Gastroesophageal sphincter (tissue), 4 donors: ENCODE results near the gene MYG1. TPM values are rescaled to one million over a fixed set of nuclear protein-coding genes. Genes with fewer than 3 reads are reported as not detected.
A peak's percentile ranks its signal among the peaks of the same experiment; 100 is the strongest.

Source experiments
- ATAC-seq: fragments of 150-250 bp; one replicate; pipeline ENCODE4 v1.9.1; 2016; ENCODE audit warnings: mild to moderate bottlenecking, moderate library complexity
- H3K27ac ChIP-seq, 4 donors: fragments of 200-600 bp; sonication (generic) in 3 of 4; 1 replicate in 3 of 4; 2 replicates in 1 of 4; pipeline ENCODE4 v1.5.1; 2016 to 2019
- H3K27me3 ChIP-seq: fragments of 200-600 bp; sonication (generic); one replicate; pipeline ENCODE4 v1.5.1; 2019
- H3K36me3 ChIP-seq, 2 donors: fragments of 200-600 bp; sonication (generic); one replicate each; pipeline ENCODE4 v1.5.1; 2019; ENCODE audit warnings: control low read depth in 1 of 2
- H3K4me1 ChIP-seq, 3 donors: fragments of 200-600 bp; sonication (generic); 1 replicate in 2 of 3; 2 replicates in 1 of 3; pipeline ENCODE4 v1.5.1; 2016 to 2019; ENCODE audit warnings: control low read depth in 2 of 3
- H3K4me3 ChIP-seq, 2 donors: fragments of 200-600 bp; sonication (generic); one replicate each; pipeline ENCODE4 v1.5.1; 2019; ENCODE audit warnings: mild to moderate bottlenecking in 1 of 2, moderate library complexity in 1 of 2
- H3K9me3 ChIP-seq, 3 donors: fragments of 200-600 bp; sonication (generic); one replicate each; pipeline ENCODE4 v1.5.1; 2017 to 2019; ENCODE audit warnings: control low read depth in 2 of 3
- EP300 ChIP-seq: sonication (generic); formaldehyde crosslinking; IDR thresholded peaks from one replicate; pipeline ENCODE4 v1.6.1; 2017; ENCODE audit warnings: antibody characterized with exemption, mild to moderate bottlenecking
- POLR2A ChIP-seq, 2 donors: fragments of 450-650 bp; IDR thresholded peaks; one replicate each; pipeline ENCODE4 v1.6.1; 2017; ENCODE audit warnings: antibody characterized with exemption in 2 of 2, mild to moderate bottlenecking in 2 of 2, moderate library complexity in 1 of 2
- POLR2AphosphoS5 ChIP-seq: sonication (generic); formaldehyde crosslinking; IDR thresholded peaks from one replicate; pipeline ENCODE4 v1.6.1; 2017; ENCODE audit warnings: antibody characterized with exemption
- WGBS, 2 donors: methylation state at CpG; one replicate each; pipeline ENCODE4 v1.1.5; 2018; ENCODE audit warnings: low coverage in 1 of 2; 5-methylcytosine and 5-hydroxymethylcytosine counted together
- total RNA-seq, 4 donors: library from RNA; depleted of rRNA; stranded (reverse); fragments of >200 nt; gene quantifications; one replicate each; pipeline ENCODE4 v1.1.0, GENCODE V29; 2016
- TF ChIP-seq, protein P1 (sequence below), 4 experiments: fragments of 200-600 bp in 2 of 4; fragments of 450-650 bp in 2 of 4; sonication (generic) in 1 of 4; IDR thresholded peaks; one replicate each; pipeline ENCODE4 v1.5.1; 2017 to 2019; ENCODE audit warnings: antibody characterized with exemption in 4 of 4, mild to moderate bottlenecking in 2 of 4, moderate library complexity in 2 of 4

The MYG1 gene
- total RNA-seq, 4 donors from 2014 or later = 40.9 to 49.2 (median 46.3) TPM

DNA sequence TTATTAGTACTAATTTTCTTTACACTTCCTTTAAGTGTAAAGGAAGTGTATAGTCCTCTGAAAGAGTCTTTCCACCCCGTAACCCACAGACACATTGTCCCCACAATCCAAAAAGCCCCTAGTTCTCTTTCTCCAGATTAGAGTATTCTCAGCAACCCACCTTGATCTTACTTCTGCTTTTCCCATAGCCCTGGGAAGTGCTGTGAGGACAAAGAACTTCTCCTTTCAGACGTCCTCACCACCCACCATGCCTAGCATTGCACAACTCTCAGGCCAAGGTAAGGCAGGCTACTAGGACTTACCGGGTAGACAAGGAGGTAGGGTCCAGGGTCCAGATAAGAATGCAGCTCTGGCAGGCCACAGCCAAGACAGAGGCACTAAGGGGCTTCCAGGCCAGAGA is 14.5 kb downstream of the MYG1 start:
- H3K27ac ChIP-seq = no peak overlapping the region
- peaks cover 0 to 90% of the 10 kb centered on the region in 2 donors for H3K36me3 ChIP-seq
- peaks cover 0 to 12% (median 0%) of the 10 kb centered on the region in 3 donors for H3K4me1 ChIP-seq
- no peak overlapping the region for H3K4me3 ChIP-seq
- TF ChIP-seq POLR2A (IDR thresholded peaks at IDR 0.05) (no peak), EP300 (no peak), POLR2AphosphoS5 (no peak)
- TF ChIP-seq, protein P1, sequence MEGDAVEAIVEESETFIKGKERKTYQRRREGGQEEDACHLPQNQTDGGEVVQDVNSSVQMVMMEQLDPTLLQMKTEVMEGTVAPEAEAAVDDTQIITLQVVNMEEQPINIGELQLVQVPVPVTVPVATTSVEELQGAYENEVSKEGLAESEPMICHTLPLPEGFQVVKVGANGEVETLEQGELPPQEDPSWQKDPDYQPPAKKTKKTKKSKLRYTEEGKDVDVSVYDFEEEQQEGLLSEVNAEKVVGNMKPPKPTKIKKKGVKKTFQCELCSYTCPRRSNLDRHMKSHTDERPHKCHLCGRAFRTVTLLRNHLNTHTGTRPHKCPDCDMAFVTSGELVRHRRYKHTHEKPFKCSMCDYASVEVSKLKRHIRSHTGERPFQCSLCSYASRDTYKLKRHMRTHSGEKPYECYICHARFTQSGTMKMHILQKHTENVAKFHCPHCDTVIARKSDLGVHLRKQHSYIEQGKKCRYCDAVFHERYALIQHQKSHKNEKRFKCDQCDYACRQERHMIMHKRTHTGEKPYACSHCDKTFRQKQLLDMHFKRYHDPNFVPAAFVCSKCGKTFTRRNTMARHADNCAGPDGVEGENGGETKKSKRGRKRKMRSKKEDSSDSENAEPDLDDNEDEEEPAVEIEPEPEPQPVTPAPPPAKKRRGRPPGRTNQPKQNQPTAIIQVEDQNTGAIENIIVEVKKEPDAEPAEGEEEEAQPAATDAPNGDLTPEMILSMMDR (IDR thresholded peaks at IDR 0.05) = no peak
- H3K9me3 ChIP-seq = no peaks in the 10 kb centered on the region
- 86 to 100% methylated on average over 1 of the region's 3 CpGs for WGBS, 2 donors
- H3K27me3 ChIP-seq = no peaks in the 10 kb centered on the region
- ATAC-seq = no peak

DNA sequence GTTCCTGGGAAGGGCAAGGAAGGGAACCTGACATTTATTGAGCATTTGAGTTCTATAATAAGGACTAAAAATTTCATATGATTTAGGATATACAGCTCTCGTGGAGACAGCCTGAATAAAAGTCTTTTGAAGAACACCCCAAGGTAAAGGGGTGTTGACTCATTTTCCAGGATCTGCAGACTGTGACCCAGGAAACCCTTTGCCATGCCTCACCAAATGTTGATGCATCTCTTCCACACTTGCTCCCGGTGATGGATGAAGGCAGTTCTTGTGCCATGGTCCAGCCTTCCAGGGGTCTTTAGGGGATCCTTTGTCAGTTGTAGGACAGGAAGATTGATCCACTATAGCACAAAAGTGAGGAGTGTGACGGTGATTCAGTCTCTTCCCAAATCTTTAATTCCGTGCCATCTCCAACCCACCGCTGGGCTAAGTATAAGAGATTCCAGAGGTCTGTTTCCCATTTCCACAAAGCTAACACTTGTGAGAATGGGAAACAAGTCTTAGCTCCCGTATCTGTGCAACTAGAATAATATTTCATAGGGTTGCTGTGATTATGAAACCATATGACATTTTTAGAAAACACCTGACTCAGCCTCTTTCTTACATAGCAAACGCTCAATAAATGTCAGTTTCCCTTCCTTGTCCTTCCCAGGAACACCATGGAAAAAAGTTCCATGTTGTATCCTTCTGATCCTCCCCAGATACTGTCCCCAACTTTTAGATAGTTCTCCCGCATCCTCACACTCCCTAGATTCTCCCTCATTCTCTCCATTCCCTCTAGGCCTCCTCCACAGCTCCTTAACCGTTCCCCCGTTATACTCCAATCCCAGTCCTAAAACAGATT is 21.1 kb downstream of the MYG1 start:
- Histone ChIP-seq H3K4me1 (peaks cover 4 to 58% (median 19%) of the 10 kb centered on the region in 3 donors), H3K4me3 (peak overlapping the region; percentile 52 to 68), H3K27me3 (no peaks in the 10 kb centered on the region), H3K27ac (peak overlapping the region; percentile 66 to 93 (median 90)), H3K9me3 (no peaks in the 10 kb centered on the region), H3K36me3 (peaks cover 0 to 36% of the 10 kb centered on the region in 2 donors)
- no peak for TF ChIP-seq POLR2AphosphoS5
- TF ChIP-seq, protein P1 (IDR thresholded peaks at IDR 0.05) = no peak
- TF ChIP-seq POLR2A (IDR thresholded peaks at IDR 0.05) = no peak
- TF ChIP-seq EP300 = no peak
- ATAC-seq = no peak
- WGBS, 2 donors = 22 to 23% methylated on average over 8 to 9 of the region's 10 CpGs

DNA sequence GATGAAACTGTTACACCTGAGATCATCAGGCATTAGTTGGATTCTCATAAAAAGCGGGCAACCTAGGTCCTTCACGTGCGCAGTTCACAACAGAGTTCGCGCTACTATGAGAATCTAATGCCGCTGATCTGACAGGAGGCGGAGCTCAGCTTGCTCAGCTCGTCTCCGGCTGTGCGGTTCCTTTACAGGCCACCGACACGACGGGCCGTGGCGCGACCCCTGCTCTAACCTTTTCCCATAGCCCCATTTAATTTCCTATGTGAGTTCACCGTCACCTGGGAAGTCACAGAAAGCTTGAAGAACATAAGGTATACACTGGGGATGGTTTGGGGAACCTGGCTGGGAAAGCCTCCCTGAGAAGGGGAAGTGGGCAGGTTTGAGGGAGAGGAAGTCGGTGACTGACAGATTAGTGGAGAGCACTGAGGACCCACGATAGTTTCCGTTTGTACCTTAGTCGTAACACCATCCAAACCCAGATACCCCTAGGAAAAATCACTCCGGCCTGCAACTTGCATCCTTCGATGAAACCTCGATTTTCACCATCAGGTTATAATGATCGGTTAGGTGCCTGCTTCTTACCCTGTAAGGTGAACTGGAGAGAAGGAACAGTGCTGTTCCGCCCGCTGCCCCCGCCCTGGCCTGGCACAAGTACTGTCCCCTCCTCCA is 24.8 kb downstream of the MYG1 start:
- peak overlapping the region; percentile 46 to 88 for H3K4me3 ChIP-seq
- WGBS, 2 donors = 13 to 23% methylated on average over 10 to 17 of the region's 28 CpGs
- H3K27me3 ChIP-seq = peaks cover 14% of the 10 kb centered on the region
- no peaks in the 10 kb centered on the region for H3K9me3 ChIP-seq
- H3K27ac ChIP-seq = peak overlapping the region; percentile 79 to 98 (median 92)
- no peak for TF ChIP-seq POLR2A (IDR thresholded peaks at IDR 0.05)
- TF ChIP-seq, protein P1 (IDR thresholded peaks at IDR 0.05) = no peak
- TF ChIP-seq POLR2AphosphoS5 = no peak
- no peak for TF ChIP-seq EP300
- no peak for ATAC-seq
- H3K4me1 ChIP-seq = peaks cover 4 to 55% (median 19%) of the 10 kb centered on the region in 3 donors
- peaks cover 0 to 3% of the 10 kb centered on the region in 2 donors for H3K36me3 ChIP-seq

DNA sequence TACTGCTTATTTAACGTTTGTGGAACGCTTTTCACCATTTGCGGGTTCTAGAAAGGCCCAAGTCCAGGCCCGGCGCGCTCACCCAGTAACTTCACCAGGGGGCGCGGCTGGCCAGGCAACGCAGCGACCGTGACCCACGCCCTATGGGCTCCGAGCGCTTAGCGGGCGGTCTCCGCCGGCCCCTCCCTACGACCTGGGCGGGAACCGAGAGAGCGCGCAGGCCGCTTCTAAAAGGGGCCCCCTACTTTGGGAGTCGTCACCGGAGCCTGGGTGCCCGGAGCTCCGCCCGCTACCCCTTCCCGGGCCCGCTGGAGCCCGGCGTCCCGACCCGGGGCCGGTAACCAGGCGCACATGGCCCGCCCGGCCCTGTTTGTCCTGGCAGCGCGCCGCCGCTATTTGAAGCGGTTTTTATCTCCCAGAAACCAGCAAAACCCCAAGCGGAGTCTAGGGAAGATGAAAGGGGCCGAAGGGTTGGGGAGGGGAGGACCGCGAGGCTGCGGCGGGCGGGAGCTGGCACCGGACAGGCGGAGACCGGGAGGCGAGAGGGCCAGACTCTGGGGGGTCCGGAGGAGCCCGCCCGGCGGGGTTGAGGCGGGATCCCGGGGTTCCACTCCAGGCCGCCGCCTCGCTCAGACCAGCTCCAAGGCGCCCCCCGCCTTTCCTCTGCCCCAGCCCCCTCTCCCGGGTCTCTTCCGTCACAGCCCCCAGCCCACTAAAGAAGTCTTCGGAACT is 25.4 kb downstream of the MYG1 start:
- WGBS, 2 donors = 0% methylated on average over 1 of the region's 69 CpGs; no CpG with 5 or more reads in 1 of the 2 donors
- peak overlapping the region; percentile 46 to 88 for H3K4me3 ChIP-seq
- peak overlapping the region; percentile 79 to 98 (median 92) for H3K27ac ChIP-seq
- TF ChIP-seq, protein P1 (IDR thresholded peaks at IDR 0.05) = peak in 3 of 4 experiments; percentile 85 to 94 (median 88)
- TF ChIP-seq POLR2A (IDR thresholded peaks at IDR 0.05) (peak; percentile 88), POLR2AphosphoS5 (peak; percentile 78), EP300 (no peak)
- no peaks in the 10 kb centered on the region for H3K9me3 ChIP-seq
- peaks cover 4 to 48% (median 19%) of the 10 kb centered on the region in 3 donors for H3K4me1 ChIP-seq
- ATAC-seq = peak; percentile 85
- peaks cover 14% of the 10 kb centered on the region for H3K27me3 ChIP-seq
- no peaks in the 10 kb centered on the region for H3K36me3 ChIP-seq
